Transverse colon (tissue), 4 donors: ENCODE data around the gene MAL. TPM values are rescaled to one million over a fixed set of nuclear protein-coding genes. Genes with fewer than 3 reads are reported as not detected.
A peak's percentile ranks its signal among the peaks of the same experiment; 100 is the strongest.

Experiments used
- DNase-seq: peaks from one replicate; pipeline ENCODE4 v3.0.0-alpha.2; 2019
- H3K27ac ChIP-seq, 4 donors: fragments of 200-600 bp; sonication (generic); 2 replicates each; pipeline ENCODE4 v1.5.1; 2016 to 2018; ENCODE audit warnings: inconsistent platforms in 4 of 4
- H3K27me3 ChIP-seq: fragments of 200-600 bp; sonication (generic); 2 replicates; pipeline ENCODE4 v1.5.1; 2017; ENCODE audit warnings: inconsistent platforms
- H3K36me3 ChIP-seq, 4 donors: fragments of 200-600 bp; sonication (generic); 2 replicates each; pipeline ENCODE4 v1.5.1; 2017 to 2019; ENCODE audit warnings: inconsistent platforms in 4 of 4
- H3K4me1 ChIP-seq, 4 donors: fragments of 200-600 bp; sonication (generic); 2 replicates each; pipeline ENCODE4 v1.5.1; 2017 to 2020; ENCODE audit warnings: inconsistent platforms in 4 of 4
- H3K4me3 ChIP-seq, 4 donors: fragments of 200-600 bp; sonication (generic); 1 replicate in 1 of 4; 2 replicates in 3 of 4; pipeline versions ENCODE4 v1.5.1 to v1.6.1; 2017 to 2019; ENCODE audit warnings: inconsistent platforms in 4 of 4
- H3K9me3 ChIP-seq, 2 donors: fragments of 200-600 bp; sonication (generic); 2 replicates each; pipeline ENCODE4 v1.5.1; 2017 to 2019; ENCODE audit warnings: inconsistent platforms in 2 of 2
- EP300 ChIP-seq: sonication (generic); formaldehyde crosslinking; IDR thresholded peaks from one replicate; pipeline ENCODE4 v1.6.1; 2017; ENCODE audit warnings: antibody characterized with exemption, low read depth
- POLR2A ChIP-seq: fragments of 450-650 bp; IDR thresholded peaks from one replicate; pipeline ENCODE4 v1.6.1; 2016; ENCODE audit warnings: antibody characterized with exemption, mild to moderate bottlenecking, moderate library complexity
- POLR2AphosphoS5 ChIP-seq, 3 donors: sonication (generic); formaldehyde crosslinking; IDR thresholded peaks; one replicate each; pipeline ENCODE4 v1.6.1; 2016; ENCODE audit warnings: antibody characterized with exemption in 3 of 3
- WGBS, 2 donors: methylation state at CpG; one replicate each; pipeline ENCODE4 v1.1.5; 2018; ENCODE audit warnings: low coverage in 1 of 2; 5-methylcytosine and 5-hydroxymethylcytosine counted together
- in situ Hi-C, 4 donors: fragments of 200-750 bp; cut with MboI; loops; one replicate each; pipeline versions ENCODE4 v1.15.0 to v1.15.1; 2017; ENCODE audit warnings: low sequenced_read_pairs in 3 of 4, low pct_ligation_motif_present in 1 of 4, low pct_unique_long_range_greater_than_20kb in 1 of 4
- intact Hi-C: fragments of 100-400 bp; cut with DNase I; formaldehyde crosslinking; loops from one replicate; pipeline ENCODE4 v1.15.1; 2023; ENCODE audit warnings: low total_unique reads
- total RNA-seq, 4 donors: library from RNA; depleted of rRNA; stranded (reverse); fragments of >200 nt; gene quantifications; one replicate each; pipeline ENCODE4 v1.1.0, GENCODE V29; 2016
- TF ChIP-seq, protein P1 (sequence below), 5 experiments: fragments of 200-600 bp in 3 of 5; fragments of 450-650 bp in 2 of 5; sonication (generic) in 3 of 5; IDR thresholded peaks; 1 replicate in 2 of 5; 2 replicates in 3 of 5; pipeline ENCODE4 v1.5.1; 2016 to 2017; ENCODE audit warnings: antibody characterized with exemption in 5 of 5, inconsistent platforms in 3 of 5, mild to moderate bottlenecking in 2 of 5, moderate library complexity in 1 of 5

Gene MAL
- total RNA-seq, 4 donors from 2014 or later, result 3.7 to 14.3 (median 5.1) TPM

DNA sequence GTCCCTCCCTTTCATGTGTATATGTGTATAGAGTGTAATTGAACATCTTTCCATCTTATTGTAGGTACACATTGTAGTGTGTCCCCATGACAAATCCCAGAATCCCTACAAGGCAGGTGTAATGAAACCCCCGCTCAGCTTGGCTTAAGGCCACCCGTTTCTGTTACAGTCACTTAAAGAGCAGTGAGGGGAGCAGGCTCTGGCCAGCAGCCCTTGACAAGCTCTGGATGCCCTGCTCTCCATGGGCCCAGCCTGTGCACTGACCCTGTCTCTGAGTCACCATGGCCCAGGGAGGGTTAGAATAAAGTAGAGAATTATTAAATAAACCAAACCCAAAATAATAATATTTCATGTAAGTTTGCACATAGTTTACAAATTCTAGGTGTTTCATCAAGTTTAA is 17.2 kb upstream of the MAL start:
- intact Hi-C loops, result no loop called here
- H3K27ac ChIP-seq, result peak overlapping the region in 2 of 4 donors; percentile 23 to 31

GRCh38 chr2:95008996-95009395 is 16.5 kb upstream of the MAL start:
- no peak for DNase-seq
- WGBS, 2 donors, result 43 to 60% methylated on average over 2 of the region's 2 CpGs
- H3K9me3 ChIP-seq, result no peaks in the 10 kb centered on the region
- H3K4me1 ChIP-seq, result no peaks in the 10 kb centered on the region
- no peak overlapping the region for H3K27ac ChIP-seq
- intact Hi-C loops, result no loop called here
- no peak for TF ChIP-seq EP300
- TF ChIP-seq POLR2AphosphoS5 (IDR thresholded peaks at IDR 0.05), result no peak
- TF ChIP-seq, protein P1, sequence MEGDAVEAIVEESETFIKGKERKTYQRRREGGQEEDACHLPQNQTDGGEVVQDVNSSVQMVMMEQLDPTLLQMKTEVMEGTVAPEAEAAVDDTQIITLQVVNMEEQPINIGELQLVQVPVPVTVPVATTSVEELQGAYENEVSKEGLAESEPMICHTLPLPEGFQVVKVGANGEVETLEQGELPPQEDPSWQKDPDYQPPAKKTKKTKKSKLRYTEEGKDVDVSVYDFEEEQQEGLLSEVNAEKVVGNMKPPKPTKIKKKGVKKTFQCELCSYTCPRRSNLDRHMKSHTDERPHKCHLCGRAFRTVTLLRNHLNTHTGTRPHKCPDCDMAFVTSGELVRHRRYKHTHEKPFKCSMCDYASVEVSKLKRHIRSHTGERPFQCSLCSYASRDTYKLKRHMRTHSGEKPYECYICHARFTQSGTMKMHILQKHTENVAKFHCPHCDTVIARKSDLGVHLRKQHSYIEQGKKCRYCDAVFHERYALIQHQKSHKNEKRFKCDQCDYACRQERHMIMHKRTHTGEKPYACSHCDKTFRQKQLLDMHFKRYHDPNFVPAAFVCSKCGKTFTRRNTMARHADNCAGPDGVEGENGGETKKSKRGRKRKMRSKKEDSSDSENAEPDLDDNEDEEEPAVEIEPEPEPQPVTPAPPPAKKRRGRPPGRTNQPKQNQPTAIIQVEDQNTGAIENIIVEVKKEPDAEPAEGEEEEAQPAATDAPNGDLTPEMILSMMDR (IDR thresholded peaks at IDR 0.05), result no peak
- no peak for TF ChIP-seq POLR2A
- in situ Hi-C loops, result no loop called here
- H3K27me3 ChIP-seq, result no peaks in the 10 kb centered on the region
- no peak overlapping the region for H3K4me3 ChIP-seq
- no peaks in the 10 kb centered on the region for H3K36me3 ChIP-seq

More for the DNA sequence above, 17.2 kb upstream of the MAL start:
- H3K27me3 ChIP-seq, result no peaks in the 10 kb centered on the region
- TF ChIP-seq POLR2AphosphoS5 (IDR thresholded peaks at IDR 0.05), result no peak
- H3K36me3 ChIP-seq, result no peaks in the 10 kb centered on the region
- no peaks in the 10 kb centered on the region for H3K9me3 ChIP-seq
- no peak for DNase-seq
- H3K4me3 ChIP-seq, result no peak overlapping the region
- no peaks in the 10 kb centered on the region for H3K4me1 ChIP-seq
- 67% methylated on average over 2 of the region's 2 CpGs; no CpG with 5 or more reads in 1 of the 2 donors for WGBS, 2 donors
- in situ Hi-C loops, result no loop called here

GRCh38 chr2:95009412-95009811 is 16.1 kb upstream of the MAL start:
- TF ChIP-seq, protein P1 (IDR thresholded peaks at IDR 0.05), result no peak
- TF ChIP-seq POLR2AphosphoS5 (IDR thresholded peaks at IDR 0.05) (no peak), EP300 (no peak), POLR2A (no peak)
- intact Hi-C loops, result no loop called here
- no peak overlapping the region for H3K4me3 ChIP-seq
- no peaks in the 10 kb centered on the region for H3K36me3 ChIP-seq
- H3K27ac ChIP-seq, result no peak overlapping the region
- DNase-seq, result no peak
- WGBS, 2 donors, result 80 to 82% methylated on average over 3 to 5 of the region's 5 CpGs
- in situ Hi-C loops, result no loop called here
- H3K4me1 ChIP-seq, result no peaks in the 10 kb centered on the region
- H3K9me3 ChIP-seq, result no peaks in the 10 kb centered on the region
- H3K27me3 ChIP-seq, result no peaks in the 10 kb centered on the region

DNA sequence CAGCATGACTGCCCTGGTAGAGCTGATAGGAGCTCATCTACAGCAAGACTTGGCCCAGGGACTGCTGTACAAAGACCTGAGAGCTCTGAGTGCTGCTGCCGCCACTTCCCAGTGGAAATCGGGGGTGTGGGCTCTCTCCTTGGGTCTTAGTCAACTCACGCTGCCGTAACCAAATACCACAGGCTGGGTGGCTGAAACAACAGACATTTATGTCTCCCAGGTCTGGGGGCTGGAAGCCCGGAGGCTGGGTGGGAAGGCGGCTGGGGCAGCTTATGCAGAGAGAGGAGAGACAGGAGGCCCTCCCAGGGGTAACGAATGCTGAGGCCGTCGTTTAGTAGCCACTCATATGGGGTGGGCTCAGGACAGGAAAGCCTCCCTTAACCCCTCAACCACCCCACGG is 15.4 kb upstream of the MAL start:
- H3K9me3 ChIP-seq, result no peaks in the 10 kb centered on the region
- no peaks in the 10 kb centered on the region for H3K36me3 ChIP-seq
- no peak overlapping the region for H3K27ac ChIP-seq
- no peaks in the 10 kb centered on the region for H3K27me3 ChIP-seq
- 74 to 93% methylated on average over 3 to 10 of the region's 10 CpGs for WGBS, 2 donors
- intact Hi-C loops, result no loop called here
- no peak overlapping the region for H3K4me3 ChIP-seq
- no peaks in the 10 kb centered on the region for H3K4me1 ChIP-seq
- TF ChIP-seq, protein P1 (IDR thresholded peaks at IDR 0.05), result no peak
- TF ChIP-seq POLR2A (no peak), POLR2AphosphoS5 (IDR thresholded peaks at IDR 0.05) (no peak)
- in situ Hi-C loops, result no loop called here
- DNase-seq, result no peak

- Histone ChIP-seq H3K36me3 (no peaks in the 10 kb centered on the region), H3K4me1 (no peaks in the 10 kb centered on the region), H3K27ac (no peak overlapping the region), H3K27me3 (no peaks in the 10 kb centered on the region), H3K9me3 (no peaks in the 10 kb centered on the region), H3K4me3 (no peak overlapping the region)
- intact Hi-C loops, result no loop called here
- in situ Hi-C loops, result no loop called here
- TF ChIP-seq EP300 (no peak), POLR2AphosphoS5 (IDR thresholded peaks at IDR 0.05) (no peak), POLR2A (no peak)
- TF ChIP-seq, protein P1 (IDR thresholded peaks at IDR 0.05), result no peak
- no peak for DNase-seq
- 93% methylated on average over 9 of the region's 9 CpGs; no CpG with 5 or more reads in 1 of the 2 donors for WGBS, 2 donors
These were observed 14.8 kb upstream of the MAL start for GRCh38 chr2:95010718-95011117.
